ENCODE results near the gene BHMT. TPM values are rescaled to one million over a fixed set of nuclear protein-coding genes. Genes with fewer than 3 reads are reported as not detected.
A peak's percentile ranks its signal among the peaks of the same experiment; 100 is the strongest.

BHMT gene
- total and polyA plus RNA-seq, 2 of the 4 experiments (the other 2 are of a cell fraction): not detected

GRCh38 chr5:79149433-79149832 lies 37.8 kb downstream of the BHMT start:
- DNase-seq (peak; percentile 39), ATAC-seq (ENCODE audit: low read depth) (peak; percentile 14; the same call in 1 of the 2 replicates)
- dilution Hi-C loops (cut with HindIII; ENCODE audit: low sequenced_read_pairs, unreplicated experiment): no loop called here
- no peak overlapping the region for H2AK5ac ChIP-seq (ENCODE audit: low read depth, low read length)
- no TSS peak for BruUV-seq (replicated peaks)
- H3K9ac ChIP-seq (ENCODE audit: low read depth, low read length): no peak overlapping the region
- H3K4me3 ChIP-seq (ENCODE audit: insufficient read depth, low read depth, low read length): no peak overlapping the region
- peak; percentile 69 for TF ChIP-seq CEBPB (IDR thresholded peaks at IDR 0.05; ENCODE audit: low read depth, low read length)
- TF ChIP-seq MAZ (IDR thresholded peaks at IDR 0.05; ENCODE audit: borderline replicate concordance, low read depth, low read length): no peak
- TF ChIP-seq RCOR1 (IDR thresholded peaks at IDR 0.05; ENCODE audit: insufficient replicate concordance, low read length): no peak
- no peaks in the 10 kb centered on the region for H3K79me1 ChIP-seq (ENCODE audit: low read depth in 1 of 2, low read length in 2 of 2)
- no peak overlapping the region for H3K4ac ChIP-seq (ENCODE audit: low read depth, low read length)
- no peak overlapping the region for H3K56ac ChIP-seq (ENCODE audit: extremely low read depth, insufficient read depth, low read length)
- no peaks in the 10 kb centered on the region for H3K9me3 ChIP-seq (ENCODE audit: control insufficient read depth, insufficient read depth, low read length)
- no peak overlapping the region for H2BK15ac ChIP-seq (ENCODE audit: low read depth, low read length)
- H3K4me2 ChIP-seq (ENCODE audit: low read depth, low read length): no peak overlapping the region; the same call in 1 of the 2 replicates
- no peaks in the 10 kb centered on the region for H3K27me3 ChIP-seq (ENCODE audit: control insufficient read depth, insufficient read depth, low read length)
- H3K36me3 ChIP-seq (ENCODE audit: control insufficient read depth, insufficient read depth, low read length): no peaks in the 10 kb centered on the region
- CTCF ChIA-PET: no interaction called here
- H2BK5ac ChIP-seq (ENCODE audit: low read depth, low read length, poor library complexity, severe bottlenecking): no peak overlapping the region
- no peak overlapping the region for H4K5ac ChIP-seq (ENCODE audit: low read depth, low read length)
- POLR2A ChIA-PET (ENCODE audit: unreplicated experiment): no interaction called here
- H3K27ac ChIP-seq (ENCODE audit: insufficient read depth, low read length): no peak overlapping the region
- in situ Hi-C loops (cut with MboI; ENCODE audit: low sequenced_read_pairs): no loop called here
- no peak overlapping the region for H2BK20ac ChIP-seq (ENCODE audit: low read depth, low read length)
- no peak overlapping the region for H2BK120ac ChIP-seq (ENCODE audit: low read depth, low read length)
- no peak overlapping the region for H3K14ac ChIP-seq (replicated peaks; ENCODE audit: low read depth, low read length)
- no CpG with 5 or more reads among the region's 3 CpGs for WGBS, 2 experiments (ENCODE audit: extremely low coverage in 2 of 2, insufficient read length in 1 of 2)
- intact Hi-C loops (cut with micrococcal nuclease): loop anchor here (5.0 kb wide), 1 partner anchor 848 kb away; no protein-coding TSS in a partner anchor
- no peak overlapping the region for H3K23ac ChIP-seq (ENCODE audit: low read depth, low read length)
- no peaks in the 10 kb centered on the region for H3K9me1 ChIP-seq (ENCODE audit: insufficient read depth, low read length)
- no peak overlapping the region for H4K8ac ChIP-seq (ENCODE audit: low read depth in 2 of 2, low read length in 2 of 2)
- H4K91ac ChIP-seq (ENCODE audit: insufficient read depth, low read depth, low read length): no peak overlapping the region
- no peaks in the 10 kb centered on the region for H4K20me1 ChIP-seq (ENCODE audit: insufficient read depth, low read length)
- no peak overlapping the region for H3K18ac ChIP-seq (ENCODE audit: low read depth, low read length)
- H2AFZ ChIP-seq (replicated peaks; ENCODE audit: low read length, poor library complexity): no peak overlapping the region
- H2AK9ac ChIP-seq (replicated peaks; ENCODE audit: low read depth, low read length, poor library complexity): no peak overlapping the region
- peaks cover 2% of the 10 kb centered on the region; the same call in 1 of the 2 replicates for H3K4me1 ChIP-seq (ENCODE audit: control insufficient read depth, insufficient read depth, low read length)

Data from IMR-90 (cell line).